Astrocyte (in vitro differentiated cells and primary cell): ENCODE measurements around the gene PEMT. TPM values are rescaled to one million over a fixed set of nuclear protein-coding genes. Genes with fewer than 3 reads are reported as not detected.

ENCODE experiments used
- DNase-seq: peaks from one replicate; pipeline ENCODE4 v3.0.0-alpha.2; 2010; ENCODE audit warnings: low read depth
- FAIRE-seq: peaks from 2 replicates; lab custom pipeline; 2011; peaks lifted over from hg19 to GRCh38; lab: Jason Lieb, UNC
- H2AFZ ChIP-seq: 2 replicates; pipeline ENCODE4 v1.6.0; 2012; ENCODE audit warnings: low read depth, low read length, inconsistent platforms
- H3K27ac ChIP-seq: 2 replicates; pipeline ENCODE4 v1.5.1; 2011; ENCODE audit warnings: low read depth, low read length, inconsistent platforms
- H3K27me3 ChIP-seq: 2 replicates; pipeline ENCODE4 v1.6.0; 2011; ENCODE audit warnings: low read length, inconsistent platforms; ENCODE audit not compliant: insufficient read depth
- H3K36me3 ChIP-seq: 2 replicates; pipeline ENCODE4 v1.5.1; 2011; ENCODE audit warnings: low read length, inconsistent platforms; ENCODE audit not compliant: insufficient read depth
- H3K4me1 ChIP-seq: 2 replicates; pipeline ENCODE4 v1.5.1; 2011; ENCODE audit warnings: low read length, inconsistent platforms; ENCODE audit not compliant: insufficient read depth
- H3K4me2 ChIP-seq: 2 replicates; pipeline ENCODE4 v1.6.0; 2012; ENCODE audit warnings: low read length, inconsistent platforms
- H3K4me3 ChIP-seq: 2 replicates; pipeline ENCODE4 v1.5.1; 2011; ENCODE audit warnings: low read depth, mild to moderate bottlenecking, low read length, inconsistent platforms; ENCODE audit not compliant: insufficient read depth
- H3K79me2 ChIP-seq: 2 replicates; pipeline ENCODE4 v1.6.0; 2012; ENCODE audit warnings: mild to moderate bottlenecking, low read length, inconsistent platforms; ENCODE audit not compliant: insufficient read depth
- H3K9ac ChIP-seq: 2 replicates; pipeline ENCODE4 v1.6.0; 2012; ENCODE audit warnings: mild to moderate bottlenecking, low read length, inconsistent platforms
- H3K9me3 ChIP-seq: 2 replicates; pipeline ENCODE4 v1.5.1; 2012; ENCODE audit warnings: low read depth, mild to moderate bottlenecking, low read length, inconsistent platforms; ENCODE audit not compliant: insufficient read depth
- H4K20me1 ChIP-seq: 2 replicates; pipeline ENCODE4 v1.6.0; 2012; ENCODE audit warnings: low read length, inconsistent platforms; ENCODE audit not compliant: insufficient read depth
- H3K27ac Mint-ChIP-seq: one replicate; pipeline ENCODE4 v1.8.0; 2021; ENCODE audit warnings: mild to moderate bottlenecking, mixed read lengths; ENCODE audit not compliant: unreplicated experiment
- H3K27me3 Mint-ChIP-seq: one replicate; pipeline ENCODE4 v1.8.0; 2021; ENCODE audit warnings: low read depth, mixed read lengths; ENCODE audit not compliant: unreplicated experiment
- H3K36me3 Mint-ChIP-seq: one replicate; pipeline ENCODE4 v1.8.0; 2021; ENCODE audit warnings: low read depth, mixed read lengths; ENCODE audit not compliant: unreplicated experiment
- H3K4me1 Mint-ChIP-seq: one replicate; pipeline ENCODE4 v1.8.0; 2021; ENCODE audit warnings: low read depth, mixed read lengths; ENCODE audit not compliant: unreplicated experiment
- H3K4me3 Mint-ChIP-seq: one replicate; pipeline ENCODE4 v1.8.0; 2021; ENCODE audit warnings: mild to moderate bottlenecking, moderate library complexity, mixed read lengths; ENCODE audit not compliant: unreplicated experiment
- H3K9me3 Mint-ChIP-seq: one replicate; pipeline ENCODE4 v1.8.0; 2021; ENCODE audit warnings: mild to moderate bottlenecking, mixed read lengths; ENCODE audit not compliant: unreplicated experiment
- CTCF ChIP-seq: IDR thresholded peaks from 2 replicates; pipeline ENCODE4 v1.5.1; 2011; ENCODE audit warnings: low read depth, mild to moderate bottlenecking, inconsistent platforms, low read length, moderate library complexity; ENCODE audit not compliant: insufficient read depth
- EZH2 ChIP-seq: IDR thresholded peaks from 2 replicates; pipeline ENCODE4 v1.6.1; 2012; ENCODE audit warnings: mild to moderate bottlenecking, low read length, inconsistent platforms; ENCODE audit not compliant: insufficient read depth
- total RNA-seq: library from RNA; stranded (reverse); gene quantifications from 2 replicates; pipeline ENCODE4 v1.2.1, GENCODE V29; 2021

The PEMT gene
- total RNA-seq, 1 donor from 2014 or later: 19.5 TPM

- no peak for FAIRE-seq
- Histone ChIP-seq H2AFZ (no peak overlapping the region), H3K9me3 (no peaks in the 10 kb centered on the region), H4K20me1 (peaks cover 20% of the 10 kb centered on the region), H3K27ac (no peak overlapping the region), H3K4me3 (no peak overlapping the region), H3K4me1 (no peaks in the 10 kb centered on the region), H3K79me2 (no peaks in the 10 kb centered on the region), H3K4me2 (no peak overlapping the region), H3K27me3 (no peaks in the 10 kb centered on the region), H3K36me3 (no peaks in the 10 kb centered on the region), H3K9ac (no peak overlapping the region)
- H3K36me3 Mint-ChIP-seq: no peaks in the 10 kb centered on the region
- H3K4me1 Mint-ChIP-seq: no peaks in the 10 kb centered on the region
- H3K4me3 Mint-ChIP-seq: no peak overlapping the region
- DNase-seq: no peak
- no peaks in the 10 kb centered on the region for H3K9me3 Mint-ChIP-seq
- no peak overlapping the region for H3K27ac Mint-ChIP-seq
- peaks cover 18% of the 10 kb centered on the region for H3K27me3 Mint-ChIP-seq
- TF ChIP-seq CTCF (no peak), EZH2 (no peak)
Observed at GRCh38 chr17:17532991-17533390, 58.5 kb downstream of the PEMT start.

GRCh38 chr17:17531156-17531555 is 60.4 kb downstream of the PEMT start:
- H2AFZ ChIP-seq: no peak overlapping the region
- no peaks in the 10 kb centered on the region for H3K4me1 ChIP-seq
- no peaks in the 10 kb centered on the region for H3K4me1 Mint-ChIP-seq
- FAIRE-seq (no peak), DNase-seq (no peak)
- H3K4me3 Mint-ChIP-seq: no peak overlapping the region
- peaks cover 18% of the 10 kb centered on the region for H3K27me3 Mint-ChIP-seq
- no peaks in the 10 kb centered on the region for H3K27me3 ChIP-seq
- peaks cover 1% of the 10 kb centered on the region for H3K36me3 Mint-ChIP-seq
- H3K9me3 ChIP-seq: no peaks in the 10 kb centered on the region
- no peaks in the 10 kb centered on the region for H3K9me3 Mint-ChIP-seq
- H3K4me2 ChIP-seq: no peak overlapping the region
- H3K9ac ChIP-seq: no peak overlapping the region
- H3K4me3 ChIP-seq: no peak overlapping the region
- no peak overlapping the region for H3K27ac ChIP-seq
- no peaks in the 10 kb centered on the region for H3K36me3 ChIP-seq
- TF ChIP-seq CTCF (no peak), EZH2 (no peak)
- no peaks in the 10 kb centered on the region for H3K79me2 ChIP-seq
- no peak overlapping the region for H3K27ac Mint-ChIP-seq
- H4K20me1 ChIP-seq: peaks cover 23% of the 10 kb centered on the region

GRCh38 chr17:17528696-17529652 is 62.5 kb downstream of the PEMT start:
- Histone ChIP-seq H3K4me3 (no peak overlapping the region), H2AFZ (no peak overlapping the region), H3K79me2 (no peaks in the 10 kb centered on the region), H3K4me2 (no peak overlapping the region), H3K27ac (no peak overlapping the region), H3K36me3 (no peaks in the 10 kb centered on the region), H3K9me3 (no peaks in the 10 kb centered on the region), H4K20me1 (peaks cover 24% of the 10 kb centered on the region), H3K9ac (no peak overlapping the region), H3K27me3 (no peaks in the 10 kb centered on the region), H3K4me1 (no peaks in the 10 kb centered on the region)
- Mint-ChIP-seq H3K4me3 (no peak overlapping the region), H3K27ac (no peak overlapping the region), H3K27me3 (peaks cover 18% of the 10 kb centered on the region), H3K36me3 (peaks cover 3% of the 10 kb centered on the region), H3K4me1 (no peaks in the 10 kb centered on the region), H3K9me3 (no peaks in the 10 kb centered on the region)
- DNase-seq (no peak), FAIRE-seq (no peak)
- TF ChIP-seq EZH2 (no peak), CTCF (no peak)
